HAP-1 (cell line): ENCODE data around the gene PTPN3.
A peak's percentile ranks its signal among the peaks of the same experiment; 100 is the strongest.
"Not testable (repeated sequence)": the region's sequence is repeated elsewhere in the genome, so short reads cannot be mapped to it uniquely, and the experiment has no call there.

Experiments
- DNase-seq, 2 experiments: peaks; one replicate each; pipeline ENCODE4 v3.0.0-alpha.2; 2016 to 2020; ENCODE audit warnings: low spot score in 2 of 2
- H3K27me3 ChIP-seq: fragments of 250-450 bp; sonication (Bioruptor Pico); 2 replicates; pipeline ENCODE4 v1.5.1; 2020; ENCODE audit warnings: low read depth, mild to moderate bottlenecking, moderate library complexity
- H3K36me3 ChIP-seq: fragments of 250-450 bp; sonication (Bioruptor Pico); replicated peaks from 2 replicates; pipeline ENCODE4 v1.5.1; 2020; ENCODE audit warnings: mild to moderate bottlenecking
- H3K4me1 ChIP-seq: fragments of 250-450 bp; sonication (Bioruptor Pico); 2 replicates; pipeline ENCODE4 v1.5.1; 2020; ENCODE audit warnings: mild to moderate bottlenecking
- H3K4me3 ChIP-seq: fragments of 250-450 bp; sonication (Bioruptor Pico); 2 replicates; pipeline ENCODE4 v1.5.1; 2020; ENCODE audit warnings: mild to moderate bottlenecking, moderate library complexity
- H3K9me3 ChIP-seq: fragments of 250-450 bp; sonication (Bioruptor Pico); 2 replicates; pipeline ENCODE4 v1.5.1; 2020; ENCODE audit warnings: mild to moderate bottlenecking, moderate library complexity
- in situ Hi-C: fragments of 300-500 bp; cut with MboI; formaldehyde crosslinking; loops from 3 replicates; pipeline ENCODE4 v1.14.3; 2020; ENCODE audit warnings: low sequenced_read_pairs, inconsistent platforms, mixed read lengths

The PTPN3 gene

GRCh38 chr9:109383947-109384346 lies 114.2 kb downstream of the PTPN3 start:
- Histone ChIP-seq H3K9me3 (peaks cover 4% of the 10 kb centered on the region; the same call in 1 of the 2 replicates), H3K27me3 (no peaks in the 10 kb centered on the region), H3K36me3 (no peaks in the 10 kb centered on the region), H3K4me1 (no peaks in the 10 kb centered on the region), H3K4me3 (no peak overlapping the region)
- in situ Hi-C loops, result no loop called here
- DNase-seq, result no peak

GRCh38 chr9:109383356-109383755 lies 114.8 kb downstream of the PTPN3 start:
- Histone ChIP-seq H3K4me3 (no peak overlapping the region), H3K36me3 (no peaks in the 10 kb centered on the region), H3K27me3 (no peaks in the 10 kb centered on the region), H3K9me3 (peaks cover 7% of the 10 kb centered on the region; the same call in 1 of the 2 replicates), H3K4me1 (peaks cover 4% of the 10 kb centered on the region)
- DNase-seq, result no peak
- in situ Hi-C loops, result no loop called here

- H3K9me3 ChIP-seq, result peaks cover 7% of the 10 kb centered on the region; the same call in 1 of the 2 replicates
- in situ Hi-C loops, result no loop called here
- DNase-seq, result no peak
- no peaks in the 10 kb centered on the region for H3K27me3 ChIP-seq
- no peak overlapping the region for H3K4me3 ChIP-seq
- peaks cover 9% of the 10 kb centered on the region for H3K4me1 ChIP-seq
- no peaks in the 10 kb centered on the region for H3K36me3 ChIP-seq
Measured at GRCh38 chr9:109382585-109382984, 115.5 kb downstream of the PTPN3 start.

- H3K4me1 ChIP-seq, result peaks cover 11% of the 10 kb centered on the region
- H3K4me3 ChIP-seq, result no peak overlapping the region
- DNase-seq, result no peak
- peaks cover 7% of the 10 kb centered on the region; the same call in 1 of the 2 replicates for H3K9me3 ChIP-seq
- H3K27me3 ChIP-seq, result no peaks in the 10 kb centered on the region
- in situ Hi-C loops, result no loop called here
- no peaks in the 10 kb centered on the region for H3K36me3 ChIP-seq
Measured at GRCh38 chr9:109382182-109382581, 115.9 kb downstream of the PTPN3 start.

GRCh38 chr9:109381011-109381729 lies 116.9 kb downstream of the PTPN3 start:
- Histone ChIP-seq H3K4me1 (peaks cover 17% of the 10 kb centered on the region), H3K36me3 (no peaks in the 10 kb centered on the region), H3K9me3 (peaks cover 7% of the 10 kb centered on the region; the same call in 1 of the 2 replicates), H3K27me3 (no peaks in the 10 kb centered on the region), H3K4me3 (no peak overlapping the region)
- in situ Hi-C loops, result no loop called here
- DNase-seq, result no peak

GRCh38 chr9:109379513-109379912 lies 118.6 kb downstream of the PTPN3 start:
- Histone ChIP-seq H3K4me3 (no peak overlapping the region), H3K4me1 (peaks cover 17% of the 10 kb centered on the region)
- in situ Hi-C loops, result no loop called here

GRCh38 chr9:109378316-109378715 lies 119.8 kb downstream of the PTPN3 start:
- Histone ChIP-seq H3K36me3 (no peaks in the 10 kb centered on the region), H3K9me3 (peaks cover 7% of the 10 kb centered on the region; the same call in 1 of the 2 replicates), H3K27me3 (no peaks in the 10 kb centered on the region), H3K4me1 (peaks cover 17% of the 10 kb centered on the region), H3K4me3 (no peak overlapping the region)
- DNase-seq, result peak; percentile 68 to 92
- in situ Hi-C loops, result no loop called here

More at GRCh38 chr9:109379513-109379912, 118.6 kb downstream of the PTPN3 start:
- no peak for DNase-seq
- Histone ChIP-seq H3K9me3 (peaks cover 7% of the 10 kb centered on the region; the same call in 1 of the 2 replicates), H3K27me3 (no peaks in the 10 kb centered on the region), H3K36me3 (no peaks in the 10 kb centered on the region)

GRCh38 chr9:109372246-109372645 lies 125.9 kb downstream of the PTPN3 start:
- in situ Hi-C loops, result no loop called here
- Histone ChIP-seq H3K36me3 (no peaks in the 10 kb centered on the region), H3K9me3 (no peaks in the 10 kb centered on the region; the same call in 1 of the 2 replicates), H3K4me1 (peaks cover 6% of the 10 kb centered on the region; the same call in 1 of the 2 replicates), H3K4me3 (no peak overlapping the region), H3K27me3 (no peaks in the 10 kb centered on the region)
- no peak for DNase-seq

GRCh38 chr9:109371374-109371773 lies 126.7 kb downstream of the PTPN3 start:
- H3K4me1 ChIP-seq, result peaks cover 2% of the 10 kb centered on the region; the same call in 1 of the 2 replicates
- no peak overlapping the region for H3K4me3 ChIP-seq
- in situ Hi-C loops, result no loop called here
- H3K9me3 ChIP-seq, result no peaks in the 10 kb centered on the region; the same call in 1 of the 2 replicates
- H3K27me3 ChIP-seq, result no peaks in the 10 kb centered on the region
- DNase-seq, result no peak
- no peaks in the 10 kb centered on the region for H3K36me3 ChIP-seq

GRCh38 chr9:109369285-109369684 lies 128.8 kb downstream of the PTPN3 start:
- no peak for DNase-seq
- H3K36me3 ChIP-seq, result no peaks in the 10 kb centered on the region
- H3K4me3 ChIP-seq, result no peak overlapping the region
- no peaks in the 10 kb centered on the region for H3K4me1 ChIP-seq
- no peaks in the 10 kb centered on the region for H3K27me3 ChIP-seq
- no peaks in the 10 kb centered on the region; the same call in 1 of the 2 replicates for H3K9me3 ChIP-seq
- in situ Hi-C loops, result no loop called here

- no peaks in the 10 kb centered on the region for H3K9me3 ChIP-seq
- H3K4me1 ChIP-seq, result no peaks in the 10 kb centered on the region
- peaks cover 3% of the 10 kb centered on the region; the same call in 1 of the 2 replicates for H3K27me3 ChIP-seq
- no peak for DNase-seq
- H3K4me3 ChIP-seq, result no peak overlapping the region
- in situ Hi-C loops, result no loop called here
- H3K36me3 ChIP-seq, result no peaks in the 10 kb centered on the region
Measured at GRCh38 chr9:109360771-109361170, 137.3 kb downstream of the PTPN3 start.

GRCh38 chr9:109358968-109359603 lies 139.0 kb downstream of the PTPN3 start:
- H3K4me1 ChIP-seq, DNase-seq, H3K27me3 ChIP-seq, H3K36me3 ChIP-seq, H3K4me3 ChIP-seq, H3K9me3 ChIP-seq, in situ Hi-C loops: not testable (repeated sequence)

- Histone ChIP-seq H3K4me3 (no peak overlapping the region), H3K4me1 (no peaks in the 10 kb centered on the region), H3K27me3 (peaks cover 2% of the 10 kb centered on the region; the same call in 1 of the 2 replicates), H3K9me3 (no peaks in the 10 kb centered on the region), H3K36me3 (no peaks in the 10 kb centered on the region)
- in situ Hi-C loops, result no loop called here
- peak in 1 of 2 experiments; percentile 18 for DNase-seq
Measured at GRCh38 chr9:109355564-109356297, 142.4 kb downstream of the PTPN3 start.
